GM19397 (cell line): ENCODE measurements around the gene ZFX.
"Not testable (repeated sequence)": the region's sequence is repeated elsewhere in the genome, so short reads cannot be mapped to it uniquely, and the experiment has no call there.

ENCODE experiments used
- ATAC-seq: cut with Tn5 transposase; IDR thresholded peaks from one replicate; pipeline ENCODE4 v1.9.1; 2021; ENCODE audit warnings: mild to moderate bottlenecking, moderate library complexity; ENCODE audit not compliant: unreplicated experiment

ZFX gene

DNA sequence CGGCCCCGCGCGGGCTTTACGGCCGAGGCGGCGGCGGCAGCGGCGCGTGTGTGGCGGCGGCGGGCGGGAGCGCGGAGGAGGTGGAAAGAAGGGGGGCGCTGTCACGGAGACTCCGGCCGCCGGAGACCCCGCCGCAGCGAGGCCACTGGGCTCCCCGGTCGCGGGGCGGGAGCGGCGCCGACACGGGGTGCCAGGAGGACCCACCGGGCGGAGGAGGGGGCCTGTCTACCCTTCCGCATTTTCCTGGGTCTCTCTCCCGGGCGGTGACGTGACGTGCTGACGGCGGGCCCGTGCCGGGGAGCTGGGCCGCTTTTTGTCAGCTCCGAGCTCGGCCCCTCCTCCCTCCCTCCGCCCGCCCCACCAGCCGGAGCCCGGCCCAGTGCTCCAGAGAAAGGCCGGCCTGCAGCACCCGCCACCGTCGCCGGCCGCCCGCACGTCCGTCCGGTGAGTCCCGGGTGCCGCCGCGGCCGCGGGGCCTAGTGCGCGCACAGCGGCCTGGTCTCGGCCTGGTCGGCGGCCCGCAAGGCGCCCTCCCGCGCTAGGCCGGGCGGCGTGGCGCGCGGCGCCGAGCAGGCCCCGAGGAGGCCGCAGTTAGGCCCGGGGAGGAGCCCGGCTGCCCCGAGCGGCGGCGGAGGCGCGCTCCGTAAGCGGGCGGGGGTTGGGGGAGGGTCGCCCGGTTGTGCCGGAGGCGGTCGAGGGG, at the start of gene ZFX:
ZFX (plus strand) TSS at position 379 of the 700 bp plus-strand sequence. CDS start 23,014 bp downstream, outside the sequence.
- ATAC-seq: peak; percentile 54

DNA sequence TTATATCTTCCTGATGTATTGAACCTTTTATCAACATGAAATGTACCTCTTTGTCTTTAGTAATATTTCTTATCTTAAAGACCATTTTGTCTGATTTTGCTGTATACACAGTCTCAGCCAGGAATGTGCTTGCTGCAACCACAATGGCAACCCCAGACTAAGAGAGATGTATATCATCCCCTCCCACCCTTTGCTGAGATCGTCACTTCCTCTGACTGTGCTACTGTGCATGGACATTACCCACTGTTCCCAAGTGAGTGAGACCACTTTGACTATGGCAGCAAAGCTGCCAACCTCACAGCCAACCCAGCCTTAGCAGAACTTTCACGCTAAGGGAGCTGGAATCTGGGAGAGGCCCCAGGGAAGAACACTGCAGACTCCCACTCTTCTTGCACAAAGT, 48.8 kb upstream of the ZFX start:
- no peak for ATAC-seq

DNA sequence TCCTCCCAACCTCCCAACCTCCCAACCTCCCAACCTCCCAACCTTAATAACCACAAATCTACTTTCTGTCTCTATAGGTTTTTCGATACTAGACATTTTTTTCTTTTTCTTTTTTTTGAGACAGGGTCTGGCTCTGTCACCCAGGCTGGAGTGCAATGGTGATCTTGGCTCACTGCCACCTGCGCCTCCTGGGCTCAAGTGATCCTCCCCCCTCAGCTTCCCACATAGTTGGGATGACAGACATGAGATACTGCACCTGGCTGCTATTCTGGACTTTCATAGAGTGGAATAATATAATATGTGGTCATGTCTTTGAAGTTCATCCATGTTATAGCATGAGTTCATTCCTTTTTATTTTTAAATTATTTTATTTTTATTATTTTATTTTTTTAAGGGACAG, 39.5 kb upstream of the ZFX start:
- ATAC-seq: no peak

DNA sequence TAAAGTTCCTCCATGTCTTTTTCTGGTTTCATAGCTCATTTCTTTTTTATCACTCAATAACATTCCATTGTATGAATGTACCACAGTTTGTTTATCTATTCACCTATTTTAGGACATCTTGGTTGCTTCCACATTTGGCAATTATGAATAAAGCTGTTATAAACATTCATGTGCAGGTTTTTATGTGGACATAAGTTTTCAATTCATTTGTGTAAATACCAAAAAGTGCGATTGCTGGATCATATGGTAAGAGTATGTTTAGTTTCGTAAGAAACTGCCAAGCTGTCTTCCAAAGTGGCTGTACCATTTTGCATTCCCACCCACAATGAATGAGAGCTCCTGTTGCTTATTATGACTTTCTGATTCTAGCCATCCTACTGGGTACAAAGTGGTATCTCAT, 36.3 kb upstream of the ZFX start:
- no peak for ATAC-seq

DNA sequence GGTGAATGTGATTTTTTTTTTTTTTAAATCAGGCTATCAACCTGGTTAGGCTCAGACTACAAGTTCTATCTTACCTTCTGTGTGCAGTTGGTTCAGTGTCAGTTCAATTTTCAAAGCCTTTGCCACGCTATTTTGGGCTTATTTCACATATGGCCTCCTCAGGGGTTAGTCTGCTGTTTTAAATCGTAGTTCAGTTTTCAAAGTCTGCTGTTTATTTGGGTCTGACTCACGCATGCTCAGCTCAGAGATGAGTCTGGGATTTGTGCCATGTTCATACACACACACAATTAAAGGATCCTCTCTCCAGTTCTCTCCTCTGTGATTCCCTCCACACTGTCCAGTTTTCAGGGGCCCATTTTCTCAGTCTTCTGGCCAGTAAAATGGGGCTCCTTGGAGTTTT, 32.3 kb upstream of the ZFX start:
- no peak for ATAC-seq

DNA sequence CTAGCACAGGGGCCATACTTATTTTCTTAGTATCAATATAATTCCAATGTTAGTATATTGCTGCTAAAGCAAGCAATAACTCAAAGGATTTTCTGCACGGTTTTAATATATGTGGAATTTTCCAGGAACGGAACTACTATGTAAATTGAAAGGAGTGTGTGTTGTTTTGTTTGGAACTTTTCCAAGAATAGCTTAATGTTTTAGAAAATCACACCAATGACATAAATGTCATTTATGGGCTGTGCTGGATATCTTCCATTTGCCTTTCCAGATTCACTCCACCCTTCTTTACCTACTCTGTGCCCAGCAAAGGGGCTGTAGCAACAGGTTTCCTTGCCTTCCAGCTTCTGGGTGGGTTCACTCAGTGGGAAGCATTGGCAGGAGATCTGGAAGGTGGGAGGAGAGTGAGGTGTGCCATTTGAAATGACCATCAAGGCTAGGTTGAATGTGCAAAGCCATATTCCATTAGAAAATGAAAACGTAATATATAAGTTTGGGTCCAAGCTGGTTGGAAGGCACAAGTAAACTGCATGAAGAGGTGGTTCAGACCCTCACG, 25.2 kb upstream of the ZFX start:
- ATAC-seq: no peak

DNA sequence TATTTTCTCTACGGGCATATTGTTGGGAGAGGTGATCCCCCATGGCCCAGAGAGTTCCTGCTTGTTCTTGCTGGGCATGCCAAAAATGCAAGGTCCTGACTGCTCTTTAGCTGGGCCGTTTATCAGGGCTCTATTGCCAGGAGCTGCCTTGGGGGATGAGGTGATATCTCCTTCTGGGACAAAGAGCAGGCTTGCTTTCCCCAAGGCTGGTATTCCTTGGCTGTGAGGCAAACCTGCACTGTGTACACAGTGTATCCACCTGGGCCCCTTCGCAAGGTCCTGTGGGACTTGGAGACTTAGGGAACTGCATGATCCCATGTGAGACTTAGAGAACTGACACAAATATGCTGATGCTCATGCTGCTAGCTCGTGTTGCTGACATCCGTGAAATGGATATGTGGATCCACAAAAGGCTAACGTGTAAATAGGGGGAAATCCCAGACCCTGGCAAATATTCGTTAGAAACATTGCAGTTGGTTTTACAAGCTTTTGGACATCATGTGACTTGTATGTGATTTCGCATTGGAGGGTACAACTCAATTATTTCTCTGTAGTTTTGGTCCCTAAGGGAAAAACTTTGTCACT, 24.4 kb upstream of the ZFX start:
- no peak for ATAC-seq

DNA sequence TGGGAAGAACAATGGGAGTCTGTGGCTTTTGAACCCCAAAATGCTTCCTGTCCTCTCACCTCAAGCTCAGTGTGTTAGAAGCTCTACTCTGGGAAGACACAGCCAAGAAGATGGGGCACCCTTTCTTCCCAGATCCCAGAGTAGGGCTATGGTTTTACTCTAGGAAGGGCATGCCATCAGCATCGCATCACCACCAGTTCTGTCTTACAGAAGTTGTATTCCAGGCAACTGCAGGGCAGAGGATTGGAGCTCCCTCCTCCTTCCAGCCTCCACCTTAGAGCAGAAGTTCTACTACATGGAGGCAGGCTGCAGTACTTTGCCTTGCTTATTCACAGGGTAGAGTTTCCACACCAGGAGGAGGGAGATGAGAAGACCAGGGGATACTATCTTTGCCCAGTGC, 18.1 kb upstream of the ZFX start:
- no peak for ATAC-seq

DNA sequence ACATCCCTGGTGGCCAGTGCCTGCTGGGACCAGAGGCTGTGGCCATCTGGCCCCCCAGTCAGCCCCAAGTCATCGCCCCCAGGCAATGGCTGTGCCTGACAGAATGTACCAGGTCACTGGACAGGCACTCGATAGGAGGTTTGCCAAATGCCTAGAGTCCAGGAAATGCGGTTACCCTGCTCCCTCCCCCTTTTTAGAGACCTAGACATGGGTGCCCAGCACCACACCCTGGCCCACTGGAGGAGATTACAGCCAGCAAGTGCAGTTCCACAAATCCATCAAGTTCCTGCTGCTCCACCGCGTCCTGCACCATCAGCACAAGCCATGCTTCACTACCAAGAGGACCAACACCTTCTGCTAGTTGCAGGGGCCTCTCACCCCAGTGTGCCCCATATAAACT, 16.2 kb upstream of the ZFX start:
- ATAC-seq: no peak

DNA sequence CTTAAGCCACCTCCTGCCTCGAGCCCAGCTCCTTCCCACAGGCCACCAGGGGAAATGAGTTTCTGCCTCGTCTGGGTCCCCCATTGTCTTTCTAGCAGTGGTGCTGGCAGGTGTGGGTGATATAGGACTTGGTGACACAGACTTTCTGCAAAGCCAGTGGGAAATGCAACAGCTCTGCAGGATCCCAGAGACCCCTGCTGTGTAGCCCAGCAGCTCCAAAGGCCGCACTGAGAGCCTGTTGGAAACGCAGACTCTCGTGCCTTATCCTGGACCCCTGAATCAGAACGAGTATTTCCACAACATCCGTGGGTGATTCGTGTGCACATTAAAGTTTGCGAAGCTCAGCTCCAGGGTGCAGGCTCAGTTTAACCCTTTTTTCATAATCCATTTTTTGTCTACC, 13.8 kb upstream of the ZFX start:
- not testable (repeated sequence) for ATAC-seq

DNA sequence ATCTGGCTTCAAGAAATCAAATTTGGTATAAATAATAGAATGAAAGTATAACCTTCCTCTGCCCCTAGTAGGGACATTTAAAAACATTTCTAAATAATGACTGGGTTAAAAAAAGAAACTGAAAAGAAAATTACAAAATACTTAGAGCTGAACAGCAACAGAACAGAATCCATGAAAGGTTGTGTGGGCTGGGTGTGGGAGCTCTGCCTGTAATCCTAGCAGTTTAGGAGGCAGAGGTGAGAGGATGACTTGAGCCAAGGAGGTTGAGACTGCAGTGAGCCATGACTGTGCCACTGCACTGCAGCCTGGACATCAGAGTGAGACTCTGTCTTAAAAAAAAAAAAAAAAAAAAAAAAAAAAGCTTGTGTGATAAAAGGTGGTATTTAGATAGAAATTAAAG, 12.3 kb upstream of the ZFX start:
- no peak for ATAC-seq

DNA sequence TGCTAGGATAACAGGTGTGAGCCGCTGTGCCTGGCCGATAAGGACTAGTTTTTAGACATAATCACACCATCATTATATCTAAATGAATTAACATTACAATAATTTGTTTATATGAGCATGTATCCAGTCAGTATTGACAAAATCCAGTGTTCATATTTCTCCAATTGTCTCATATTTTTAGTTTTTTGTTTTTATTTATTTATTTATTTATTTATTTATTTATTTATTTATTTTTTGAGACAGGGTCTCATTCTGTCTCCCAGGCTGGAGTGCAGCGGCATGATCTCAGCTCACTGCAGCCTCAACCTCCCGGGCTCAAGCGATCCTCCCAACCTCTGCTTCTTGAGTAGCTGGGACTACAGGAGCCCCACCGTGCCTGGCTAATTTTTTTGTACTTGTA, 5.5 kb upstream of the ZFX start:
- not testable (repeated sequence) for ATAC-seq

DNA sequence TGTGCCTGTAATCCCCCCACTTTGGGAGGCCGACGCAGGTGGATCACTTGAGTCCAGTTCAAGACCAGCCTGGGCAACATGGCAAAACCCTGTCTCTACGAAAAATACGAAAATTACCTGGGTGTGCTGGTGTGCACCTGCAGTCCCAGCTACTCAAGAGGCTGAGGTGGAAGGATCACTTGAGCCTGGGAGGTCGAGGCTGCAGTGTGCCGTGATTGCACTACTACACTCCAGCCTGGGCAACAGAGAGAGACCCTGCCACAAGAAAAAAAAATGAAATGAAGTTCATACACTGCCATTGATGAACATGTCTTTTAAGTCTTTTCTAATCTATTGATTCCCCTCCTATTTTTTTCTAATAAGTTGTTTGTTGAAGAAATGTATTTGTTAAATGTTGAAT, 5.0 kb upstream of the ZFX start:
- no peak for ATAC-seq

DNA sequence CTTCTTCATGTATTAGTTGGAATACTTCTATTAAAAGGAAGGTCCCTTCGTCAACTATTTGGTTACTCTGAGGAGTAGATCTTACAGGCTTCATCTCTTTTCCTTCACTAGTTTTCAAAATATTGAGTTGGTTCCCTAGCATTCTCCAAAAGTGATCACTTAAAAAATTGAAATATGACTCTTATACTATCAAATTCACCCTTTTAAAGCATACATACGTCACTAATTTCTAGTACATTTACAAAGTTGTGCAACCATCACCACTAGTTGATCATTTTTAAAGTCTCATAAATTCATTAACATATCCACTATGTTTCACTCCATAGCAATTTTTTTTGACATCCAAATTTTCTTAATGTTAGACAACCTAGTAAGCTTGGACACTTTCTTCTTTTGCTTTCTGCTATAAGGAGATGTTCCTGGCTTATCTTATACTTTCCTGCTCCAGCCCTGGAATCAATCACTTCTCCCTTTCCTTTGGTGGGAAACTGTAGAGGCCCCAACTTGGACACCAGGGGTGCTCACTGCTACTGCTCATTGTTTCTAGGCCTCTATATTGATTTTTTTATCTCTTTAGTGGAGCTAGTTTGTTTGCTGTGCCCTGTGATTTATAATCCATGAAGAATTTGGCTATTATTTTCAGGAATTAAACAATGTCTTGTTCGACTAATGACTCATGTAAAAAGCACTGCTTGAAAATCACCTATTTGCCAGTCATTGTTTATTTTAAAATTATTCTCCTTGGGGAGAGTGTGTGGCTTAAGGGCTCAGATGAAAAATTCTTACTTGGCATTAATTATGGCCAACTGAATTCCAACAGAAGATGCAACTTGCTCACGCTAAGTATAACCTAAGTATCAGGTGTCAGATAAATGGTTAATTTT, 4.0 kb upstream of the ZFX start:
- ATAC-seq: no peak

DNA sequence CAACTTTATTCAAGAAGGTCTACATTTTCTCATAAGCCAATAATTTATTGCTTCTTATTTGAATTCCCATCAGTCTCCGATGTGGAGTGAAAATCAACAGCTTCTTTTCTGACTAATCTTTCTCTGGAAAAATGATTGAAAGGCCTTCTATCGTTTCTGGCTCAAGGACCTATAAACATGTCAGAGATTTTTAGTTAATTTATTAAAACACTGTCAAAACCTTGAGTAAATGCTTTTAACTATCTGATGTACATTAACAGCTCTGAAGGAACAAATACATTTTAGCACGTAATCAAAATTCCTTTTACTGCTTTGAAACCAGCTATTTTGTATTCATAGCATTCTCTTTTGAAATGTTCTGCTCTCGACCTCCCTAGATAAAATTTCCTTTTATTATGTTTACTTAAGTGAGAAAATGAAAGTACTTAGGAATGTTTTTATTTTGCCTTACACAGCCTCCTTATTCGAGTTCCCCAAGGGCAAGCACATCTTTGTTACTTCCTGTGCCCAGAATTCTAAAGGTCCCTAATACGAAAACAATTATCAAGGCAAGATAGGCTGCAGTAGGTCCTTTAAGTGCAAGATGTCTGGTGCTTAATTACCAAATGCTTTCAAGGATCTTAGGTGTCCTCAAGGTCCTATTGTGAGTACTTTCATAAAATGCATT, 3.1 kb upstream of the ZFX start:
- ATAC-seq: no peak

DNA sequence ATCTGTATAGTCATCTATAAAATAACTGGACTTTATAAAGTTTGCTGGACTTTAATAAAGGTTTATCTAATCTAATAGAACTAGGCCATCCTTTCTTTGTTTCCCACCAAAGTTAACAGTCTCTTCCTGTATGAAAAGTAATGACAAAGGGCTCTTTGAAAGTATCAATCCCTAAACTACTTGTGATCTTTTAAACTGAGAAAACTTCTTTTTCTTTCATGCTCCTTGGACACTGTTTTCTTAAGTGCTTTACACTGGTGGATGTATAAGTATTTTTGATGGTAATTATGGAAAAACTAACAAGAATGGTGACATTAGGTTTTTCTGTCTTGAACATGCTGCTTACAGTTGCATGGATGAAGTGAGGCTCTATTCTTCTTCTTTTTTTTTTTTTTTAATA, 2.4 kb upstream of the ZFX start:
- no peak for ATAC-seq

DNA sequence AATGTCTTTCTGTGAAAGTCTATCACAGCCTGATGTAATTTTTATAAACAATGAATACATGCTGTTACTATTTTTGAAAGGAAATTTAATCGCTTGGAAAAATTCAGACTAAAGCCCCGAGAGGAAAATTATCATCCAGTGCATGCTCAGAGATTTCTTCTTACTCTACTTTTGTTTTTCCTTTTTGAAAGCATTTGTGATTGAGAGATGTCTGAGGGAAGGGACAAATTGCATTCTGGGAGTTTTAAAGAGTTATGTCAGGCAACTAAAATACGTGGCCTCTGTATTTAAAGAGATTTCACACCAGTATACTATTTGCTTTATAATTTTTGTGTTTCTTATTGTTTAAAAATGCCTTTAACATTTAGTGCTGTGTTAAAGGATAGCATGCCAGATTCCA, 1.4 kb upstream of the ZFX start:
- ATAC-seq: no peak

DNA sequence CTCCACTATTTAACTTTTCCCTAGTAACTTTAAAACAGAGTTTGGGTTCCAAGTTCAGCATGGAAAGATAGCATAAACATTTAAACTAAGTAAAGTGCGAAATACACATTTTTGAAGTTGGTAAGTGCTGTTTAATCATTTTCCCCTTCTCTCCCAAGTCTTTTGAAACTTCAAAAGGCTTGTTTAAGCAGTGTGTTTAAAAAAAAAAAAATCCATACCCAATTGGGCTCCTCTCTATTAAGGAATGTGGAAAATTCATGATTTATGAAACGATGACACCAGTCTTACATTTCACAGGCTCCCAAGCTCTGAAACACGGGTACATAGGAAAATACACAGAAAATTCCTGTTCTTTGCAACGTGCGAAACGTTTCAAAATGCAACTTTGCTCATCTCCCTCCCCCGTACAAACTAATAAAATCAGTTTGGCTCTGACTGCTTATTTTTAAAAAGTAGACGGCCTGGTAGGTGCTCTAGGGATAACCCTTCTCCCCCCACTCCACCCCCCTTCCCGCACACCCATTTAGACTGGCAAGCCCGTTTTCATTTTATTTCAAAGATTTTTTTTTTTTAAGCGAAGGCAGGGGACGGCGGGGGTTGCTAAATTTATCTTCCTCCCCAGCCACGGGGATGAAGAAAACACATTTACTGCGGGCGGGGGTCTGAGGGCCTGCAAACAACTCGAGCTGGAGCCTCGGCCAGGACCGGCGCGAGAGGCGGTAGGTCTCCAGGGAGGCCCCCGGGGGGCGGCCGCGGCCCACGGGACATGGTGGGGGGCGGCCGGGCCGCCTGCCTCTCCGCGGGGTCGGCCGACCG, 786 bp upstream of the ZFX start:
- peak; percentile 11 for ATAC-seq

DNA sequence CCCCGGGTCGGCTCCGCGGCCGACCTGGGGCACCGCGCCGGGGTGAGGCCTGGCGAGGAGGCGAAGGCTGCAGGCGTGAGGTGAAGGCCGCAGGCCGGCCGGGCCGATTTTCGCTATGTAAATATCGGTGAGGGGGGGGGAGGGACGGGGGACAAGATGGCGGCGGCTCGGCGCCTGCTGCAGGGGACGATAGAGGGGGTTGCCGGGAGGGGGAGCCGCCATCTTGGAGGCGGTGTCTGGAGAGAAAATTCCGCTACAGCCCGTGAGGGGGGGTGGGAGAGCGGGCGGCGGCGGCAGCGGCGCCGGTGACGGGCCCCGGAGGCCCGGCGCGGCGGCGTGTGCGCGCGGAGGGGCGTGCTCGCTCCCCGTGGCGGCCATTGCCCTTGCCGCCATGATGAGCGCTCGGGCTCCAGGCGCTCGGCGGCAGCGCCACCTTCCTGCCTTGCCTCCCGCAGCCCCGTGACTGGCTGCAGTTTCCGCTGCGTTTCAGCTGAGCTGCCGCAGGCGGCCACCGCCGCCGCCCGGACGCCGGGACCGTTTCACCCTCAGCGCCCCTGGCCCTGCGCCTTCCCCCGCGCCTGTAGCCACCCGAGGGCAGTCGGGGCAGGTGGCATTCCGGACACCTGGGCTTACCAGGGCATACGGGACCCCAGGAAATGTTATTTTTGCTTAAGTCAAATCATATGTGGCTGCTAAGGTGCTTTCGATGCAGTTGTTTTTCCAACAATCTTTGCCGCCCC, 692 bp downstream of the ZFX start:
- ATAC-seq: peak; percentile 63

DNA sequence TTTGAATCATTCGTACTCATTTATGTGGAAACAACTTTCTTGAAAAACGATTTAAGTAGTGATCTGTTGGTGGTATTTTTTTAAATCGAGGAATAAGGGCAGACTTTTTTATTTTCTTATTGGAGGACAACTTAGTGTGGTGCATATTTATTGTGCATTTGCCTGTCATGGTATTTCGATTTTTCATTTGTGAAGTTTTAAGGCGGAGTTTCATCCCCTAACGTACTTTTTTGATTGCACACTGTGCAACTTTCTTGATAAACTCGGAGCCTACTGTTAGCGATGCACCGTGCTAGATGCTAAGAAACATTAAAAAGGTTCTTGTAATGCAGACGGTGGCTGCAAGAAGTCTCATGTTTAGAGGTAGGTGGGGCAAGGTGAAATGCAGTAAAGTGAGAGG, 1.4 kb downstream of the ZFX start:
- no peak for ATAC-seq
